ENCODE measurements around the gene SHC2. TPM values are rescaled to one million over a fixed set of nuclear protein-coding genes. Genes with fewer than 3 reads are reported as not detected.

SHC2 gene
- total and polyA plus RNA-seq, 2 of the 13 experiments (the other 11 are each of a cell fraction or from before 2014, with no cell fraction given) = 9.0 to 18.3 TPM

- peak; percentile 81; the same call in 1 of the 2 replicates for TF ChIP-seq ZNF580 (CRISPR knock-in tag; IDR thresholded peaks at IDR 0.05; ENCODE audit: borderline replicate concordance, low read depth)
- 0 out of 2 replicates have a peak, but pooled peaks have one; percentile 53 for TF ChIP-seq KDM3A (CRISPR knock-in tag; IDR thresholded peaks at IDR 0.05; ENCODE audit: low read depth)
- TF ChIP-seq MTA1 (CRISPR knock-in tag; IDR thresholded peaks at IDR 0.05; ENCODE audit: borderline replicate concordance) = 0 out of 2 replicates have a peak, but pooled peaks have one; percentile 17
- no peak for TF ChIP-seq SRSF4 (IDR thresholded peaks at IDR 0.05; ENCODE audit: low read depth, low read length, poor library complexity, severe bottlenecking)
- no peak for TF ChIP-seq ZKSCAN5 (CRISPR knock-in tag; IDR thresholded peaks at IDR 0.05)
- no peak for TF ChIP-seq ZMAT5 (CRISPR knock-in tag; IDR thresholded peaks at IDR 0.05; ENCODE audit: borderline replicate concordance, low read depth)
- no peak for TF ChIP-seq ZNF614 (CRISPR knock-in tag; IDR thresholded peaks at IDR 0.05; ENCODE audit: borderline replicate concordance)
- TF ChIP-seq STAG1 (CRISPR knock-in tag; IDR thresholded peaks at IDR 0.05) = peak; percentile 31
- peak; percentile 70; the same call in 1 of the 2 replicates for TF ChIP-seq ZGPAT (CRISPR knock-in tag; IDR thresholded peaks at IDR 0.05)
- TF ChIP-seq ELF1 (CRISPR knock-in tag; IDR thresholded peaks at IDR 0.05) = peak; percentile 21; the same call in 1 of the 2 replicates
- TF ChIP-seq CBX1 (IDR thresholded peaks at IDR 0.05; ENCODE audit: low read depth) = peak; percentile 20
- peak; percentile 33; the same call in 1 of the 2 replicates for TF ChIP-seq PATZ1 (CRISPR knock-in tag; IDR thresholded peaks at IDR 0.05)
- TF ChIP-seq PRDM15 (CRISPR knock-in tag; IDR thresholded peaks at IDR 0.05) = peak; percentile 92
- peak; percentile 20; the same call in 1 of the 2 replicates for TF ChIP-seq MED1 (CRISPR knock-in tag; IDR thresholded peaks at IDR 0.05)
- no peak for TF ChIP-seq FOXC1 (CRISPR knock-in tag; IDR thresholded peaks at IDR 0.05; ENCODE audit: borderline replicate concordance)
- TF ChIP-seq YY1 (IDR thresholded peaks at IDR 0.05; ENCODE audit: insufficient read depth, insufficient replicate concordance, low read depth, low read length) = peak; percentile 8
- no peak for TF ChIP-seq ZNF792 (CRISPR knock-in tag; IDR thresholded peaks at IDR 0.05)
- TF ChIP-seq MAX (IDR thresholded peaks at IDR 0.05) = peak; percentile 34; the same call in 1 of the 2 replicates
- peak; percentile 40; the same call in 1 of the 2 replicates for TF ChIP-seq SALL1 (CRISPR knock-in tag; IDR thresholded peaks at IDR 0.05)
- TF ChIP-seq ESRRA (CRISPR knock-in tag; IDR thresholded peaks at IDR 0.05; ENCODE audit: low read depth) = 0 out of 2 replicates have a peak, but pooled peaks have one; percentile 48
- peak; percentile 65 for TF ChIP-seq KDM2A (CRISPR knock-in tag; IDR thresholded peaks at IDR 0.05; ENCODE audit: borderline replicate concordance, low read depth)
- no peak for TF ChIP-seq NR3C1 (CRISPR knock-in tag; IDR thresholded peaks at IDR 0.05)
Measured at GRCh38 chr19:495402-496111, 34.7 kb upstream of the SHC2 start (continued).
